Mucosa of stomach (tissue), 1 donor: ENCODE data around the gene RNASE13.
"Not testable (repeated sequence)": the region's sequence is repeated elsewhere in the genome, so short reads cannot be mapped to it uniquely, and the experiment has no call there.

Experiments
- H3K27me3 ChIP-seq: one replicate; pipeline ENCODE4 v1.7.0; 2013; ENCODE audit warnings: mild to moderate bottlenecking, low read length; ENCODE audit not compliant: control insufficient read depth, insufficient read depth
- H3K36me3 ChIP-seq: one replicate; pipeline ENCODE4 v1.7.0; 2013; ENCODE audit warnings: low read length; ENCODE audit not compliant: control insufficient read depth, insufficient read depth
- H3K4me1 ChIP-seq: one replicate; pipeline ENCODE4 v1.7.0; 2013; ENCODE audit warnings: mild to moderate bottlenecking, low read length; ENCODE audit not compliant: control insufficient read depth, insufficient read depth
- H3K4me3 ChIP-seq: one replicate; pipeline ENCODE4 v1.7.0; 2013; ENCODE audit warnings: low read length
- H3K9ac ChIP-seq: one replicate; pipeline ENCODE4 v1.7.0; 2013; ENCODE audit warnings: mild to moderate bottlenecking, low read length, moderate library complexity
- H3K9me3 ChIP-seq: one replicate; pipeline ENCODE4 v1.7.0; 2013; ENCODE audit warnings: mild to moderate bottlenecking, low read length, moderate library complexity; ENCODE audit not compliant: control insufficient read depth
- donor health status: Pancreatic carcinoma.

RNASE13 gene

GRCh38 chr14:20985650-20986049 is 49.0 kb downstream of the RNASE13 start:
- not testable (repeated sequence) for H3K9ac ChIP-seq, H3K4me1 ChIP-seq, H3K9me3 ChIP-seq

More at GRCh38 chr14:20985650-20986049, 49.0 kb downstream of the RNASE13 start:
- H3K36me3 ChIP-seq, H3K4me3 ChIP-seq, H3K27me3 ChIP-seq: not testable (repeated sequence)
